ENCODE data around the gene SND1. TPM values are rescaled to one million over a fixed set of nuclear protein-coding genes. Genes with fewer than 3 reads are reported as not detected.

SND1 gene
- polyA plus RNA-seq, 3 donors: 46.5 to 97.3 (median 79.8) TPM

- Histone ChIP-seq H3K36me3 (replicated peaks in 1 of 2; ENCODE audit: control insufficient read depth in 1 of 2, insufficient read depth in 2 of 2, low read length in 2 of 2) (no peaks in the 10 kb centered on the region), H3K27me3 (ENCODE audit: control insufficient read depth in 2 of 2, insufficient read depth in 2 of 2, low read length in 2 of 2) (no peaks in the 10 kb centered on the region), H3K9ac (ENCODE audit: insufficient read depth, low read length, poor library complexity, severe bottlenecking) (no peak overlapping the region), H3K79me2 (ENCODE audit: insufficient read depth, low read length) (peaks cover 95% of the 10 kb centered on the region), H3K4me3 (replicated peaks in 1 of 3; ENCODE audit: low read depth in 2 of 3, low read length in 3 of 3) (no peak overlapping the region), H3K4me1 (ENCODE audit: control insufficient read depth in 1 of 2, insufficient read depth in 2 of 2, low read length in 2 of 2) (no peaks in the 10 kb centered on the region), H2AFZ (ENCODE audit: insufficient read depth, low read depth, low read length, poor library complexity, severe bottlenecking) (no peak overlapping the region), H3K27ac (ENCODE audit: low read depth in 1 of 2, low read length in 2 of 2) (no peak overlapping the region), H3K9me3 (replicated peaks in 1 of 2; ENCODE audit: control insufficient read depth in 1 of 2, insufficient read depth in 1 of 2, low read length in 2 of 2) (no peaks in the 10 kb centered on the region), H3K4me2 (replicated peaks; ENCODE audit: extremely low read depth, low read length, poor library complexity, severe bottlenecking) (no peak overlapping the region), H4K20me1 (ENCODE audit: insufficient read depth, low read length) (peaks cover 66% of the 10 kb centered on the region)
- intact Hi-C loops (cut with micrococcal nuclease): no loop called here
- Mint-ChIP-seq H3K9me3 (no peaks in the 10 kb centered on the region), H3K36me3 (peaks cover 12 to 14% of the 10 kb centered on the region in 2 donors), H3K27me3 (ENCODE audit: low read depth in 3 of 3) (no peaks in the 10 kb centered on the region), H3K4me1 (peaks cover 5% of the 10 kb centered on the region), H3K4me3 (no peak overlapping the region), H3K27ac (no peak overlapping the region)
- no CpG with 5 or more reads among the region's 2 CpGs for WGBS (ENCODE audit: insufficient coverage)
- no peak for DNase-seq
- no peak for TF ChIP-seq CTCF (IDR thresholded peaks at IDR 0.05)
These were observed 109.2 kb downstream of the SND1 start for GRCh38 chr7:127761196-127761595.

GRCh38 chr7:127764681-127765080, 112.7 kb downstream of the SND1 start:
- peaks cover 11% of the 10 kb centered on the region for H3K4me1 Mint-ChIP-seq

More at GRCh38 chr7:127764681-127765080, 112.7 kb downstream of the SND1 start:
- Mint-ChIP-seq H3K9me3 (no peaks in the 10 kb centered on the region), H3K36me3 (peaks cover 16 to 17% of the 10 kb centered on the region in 2 donors), H3K27ac (no peak overlapping the region), H3K27me3 (ENCODE audit: low read depth in 3 of 3) (no peaks in the 10 kb centered on the region), H3K4me3 (no peak overlapping the region)
- 96% methylated on average over 5 of the region's 6 CpGs for WGBS (ENCODE audit: insufficient coverage)
- H3K27ac ChIP-seq (ENCODE audit: low read depth in 1 of 2, low read length in 2 of 2): no peak overlapping the region
- no peaks in the 10 kb centered on the region for H3K27me3 ChIP-seq (ENCODE audit: control insufficient read depth in 2 of 2, insufficient read depth in 2 of 2, low read length in 2 of 2)
- no peak overlapping the region for H3K4me3 ChIP-seq (replicated peaks in 1 of 3; ENCODE audit: low read depth in 2 of 3, low read length in 3 of 3)
- H4K20me1 ChIP-seq (ENCODE audit: insufficient read depth, low read length): peaks cover 72% of the 10 kb centered on the region
- no peaks in the 10 kb centered on the region for H3K36me3 ChIP-seq (replicated peaks in 1 of 2; ENCODE audit: control insufficient read depth in 1 of 2, insufficient read depth in 2 of 2, low read length in 2 of 2)
- H3K4me1 ChIP-seq (ENCODE audit: control insufficient read depth in 1 of 2, insufficient read depth in 2 of 2, low read length in 2 of 2): peaks cover 5 to 6% of the 10 kb centered on the region in 2 donors
- intact Hi-C loops (cut with micrococcal nuclease): no loop called here
- peaks cover 87% of the 10 kb centered on the region for H3K79me2 ChIP-seq (ENCODE audit: insufficient read depth, low read length)
- DNase-seq: no peak
- H2AFZ ChIP-seq (ENCODE audit: insufficient read depth, low read depth, low read length, poor library complexity, severe bottlenecking): no peak overlapping the region
- no peak overlapping the region for H3K4me2 ChIP-seq (replicated peaks; ENCODE audit: extremely low read depth, low read length, poor library complexity, severe bottlenecking)
- no peak for TF ChIP-seq CTCF (IDR thresholded peaks at IDR 0.05)
- H3K9me3 ChIP-seq (replicated peaks in 1 of 2; ENCODE audit: control insufficient read depth in 1 of 2, insufficient read depth in 1 of 2, low read length in 2 of 2): no peaks in the 10 kb centered on the region
- no peak overlapping the region for H3K9ac ChIP-seq (ENCODE audit: insufficient read depth, low read length, poor library complexity, severe bottlenecking)

Measured in CD14-positive monocyte (primary cell).